22Rv1 (cell line): Measurements from ENCODE around the gene LGALS12.

Source experiments
- H3K27ac ChIP-seq: fragments of 450-650 bp; 2 replicates; pipeline ENCODE4 v1.5.1; 2017
- CTCF ChIP-seq: fragments of 450-650 bp; IDR thresholded peaks from 2 replicates; pipeline ENCODE4 v1.5.1; 2017; ENCODE audit warnings: mild to moderate bottlenecking
- ZFX ChIP-seq: fragments of 450-650 bp; IDR thresholded peaks from 2 replicates; pipeline ENCODE4 v1.6.1; 2017; ENCODE audit warnings: antibody characterized with exemption, borderline replicate concordance

The LGALS12 gene

GRCh38 chr11:63523151-63523550, 17.3 kb downstream of the LGALS12 start:
- TF ChIP-seq CTCF (no peak), ZFX (no peak)
- no peak overlapping the region for H3K27ac ChIP-seq

GRCh38 chr11:63527667-63528066, 21.8 kb downstream of the LGALS12 start:
- TF ChIP-seq CTCF, result no peak
- peak overlapping the region; percentile 75 for H3K27ac ChIP-seq

- H3K27ac ChIP-seq, result peak overlapping the region; percentile 75
Observed at GRCh38 chr11:63528156-63528555, 22.3 kb downstream of the LGALS12 start.

GRCh38 chr11:63528729-63529278, 22.9 kb downstream of the LGALS12 start:
- peak overlapping the region; percentile 75 for H3K27ac ChIP-seq

GRCh38 chr11:63529373-63529772, 23.5 kb downstream of the LGALS12 start:
- peak overlapping the region; percentile 75 for H3K27ac ChIP-seq

- no peak for TF ChIP-seq CTCF
- no peak for TF ChIP-seq ZFX
- H3K27ac ChIP-seq, result peak overlapping the region; percentile 75
Observed at GRCh38 chr11:63530021-63530420, 24.1 kb downstream of the LGALS12 start.

- peak overlapping the region; percentile 75 for H3K27ac ChIP-seq
Observed at GRCh38 chr11:63531074-63531792, 25.3 kb downstream of the LGALS12 start.

- no peak overlapping the region for H3K27ac ChIP-seq
- TF ChIP-seq CTCF, result no peak
- no peak for TF ChIP-seq ZFX
Observed at GRCh38 chr11:63532117-63532516, 26.2 kb downstream of the LGALS12 start.

- no peak for TF ChIP-seq CTCF
- no peak for TF ChIP-seq ZFX
- no peak overlapping the region for H3K27ac ChIP-seq
Observed at GRCh38 chr11:63532799-63533475, 27.1 kb downstream of the LGALS12 start.
